HG03439 (cell line): ENCODE results near the gene HIVEP3.

Experiments used
- ATAC-seq: cut with Tn5 transposase; IDR thresholded peaks from one replicate; pipeline ENCODE4 v1.9.1; 2021; ENCODE audit warnings: mild to moderate bottlenecking, moderate library complexity; ENCODE audit not compliant: unreplicated experiment

The HIVEP3 gene

DNA sequence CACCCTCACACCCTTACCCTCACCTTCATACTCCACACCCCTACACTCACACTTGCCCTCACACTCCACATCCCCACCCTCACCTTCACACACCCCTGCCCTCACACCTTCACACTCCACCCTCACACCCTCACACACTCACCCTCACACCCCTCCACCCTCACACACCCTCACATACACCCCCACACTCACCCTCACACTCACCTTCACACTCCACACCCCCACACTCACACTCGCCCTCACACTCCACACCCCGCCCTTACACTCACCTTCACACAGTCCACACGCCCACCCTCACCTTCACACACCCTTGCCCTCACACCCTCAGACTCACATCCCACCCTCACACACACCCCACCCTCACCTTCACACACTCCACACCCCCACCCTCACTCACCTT is 390.6 kb downstream of the HIVEP3 start:
- no peak for ATAC-seq

DNA sequence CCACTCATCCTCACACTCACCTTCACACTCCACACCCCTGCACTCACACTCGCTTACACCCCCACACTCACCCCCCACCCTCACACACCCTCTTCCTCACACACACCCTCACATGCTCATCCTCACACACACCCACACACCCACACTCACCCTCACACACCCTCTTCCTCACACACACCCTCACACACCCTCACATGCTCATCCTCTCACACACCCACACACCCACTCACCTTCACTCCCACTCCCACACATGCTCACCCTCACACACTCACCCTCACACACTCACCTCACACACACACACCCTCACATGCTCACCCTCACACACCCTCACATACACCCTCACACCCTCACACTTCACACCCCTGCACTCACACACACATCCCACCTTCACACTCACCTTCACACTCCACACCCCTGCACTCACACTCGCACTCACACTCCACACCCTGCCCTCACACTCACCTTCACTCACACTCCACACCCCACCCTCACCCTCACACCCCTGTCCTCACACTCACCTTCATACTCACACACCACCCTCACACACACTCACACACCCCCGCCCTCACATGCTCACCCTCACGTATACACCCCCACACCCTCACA is 391.7 kb downstream of the HIVEP3 start:
- no peak for ATAC-seq

DNA sequence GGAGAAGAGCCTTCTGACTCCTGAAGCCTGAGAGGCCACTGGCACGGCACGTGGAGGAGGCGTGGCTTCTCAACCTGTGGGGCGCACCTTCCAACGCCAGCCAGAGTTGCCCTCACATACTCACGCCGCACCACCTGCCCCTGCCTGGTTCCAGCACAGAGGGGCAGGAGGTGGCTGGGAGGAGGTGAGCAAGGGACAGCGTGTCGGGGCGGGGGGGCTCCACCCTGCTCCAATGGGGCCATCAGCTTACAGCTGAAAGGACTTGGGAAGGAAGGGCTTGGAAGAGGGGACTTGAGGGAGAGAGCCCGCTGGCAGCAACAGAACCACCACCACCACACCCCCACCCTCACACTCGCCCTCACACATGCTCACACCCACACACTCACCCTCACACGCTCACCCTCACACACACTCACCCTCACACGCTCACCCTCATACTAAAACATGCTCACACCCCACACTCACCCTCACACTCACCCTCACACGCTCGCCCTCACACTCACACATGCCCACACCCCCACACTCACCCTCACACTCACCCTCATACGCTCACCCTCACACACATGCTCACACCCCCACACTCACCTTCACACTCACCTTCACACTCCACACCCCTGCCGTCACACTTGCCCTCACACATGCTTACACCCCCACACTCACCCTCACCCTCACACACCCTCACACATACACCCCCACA is 392.7 kb downstream of the HIVEP3 start:
- no peak for ATAC-seq

DNA sequence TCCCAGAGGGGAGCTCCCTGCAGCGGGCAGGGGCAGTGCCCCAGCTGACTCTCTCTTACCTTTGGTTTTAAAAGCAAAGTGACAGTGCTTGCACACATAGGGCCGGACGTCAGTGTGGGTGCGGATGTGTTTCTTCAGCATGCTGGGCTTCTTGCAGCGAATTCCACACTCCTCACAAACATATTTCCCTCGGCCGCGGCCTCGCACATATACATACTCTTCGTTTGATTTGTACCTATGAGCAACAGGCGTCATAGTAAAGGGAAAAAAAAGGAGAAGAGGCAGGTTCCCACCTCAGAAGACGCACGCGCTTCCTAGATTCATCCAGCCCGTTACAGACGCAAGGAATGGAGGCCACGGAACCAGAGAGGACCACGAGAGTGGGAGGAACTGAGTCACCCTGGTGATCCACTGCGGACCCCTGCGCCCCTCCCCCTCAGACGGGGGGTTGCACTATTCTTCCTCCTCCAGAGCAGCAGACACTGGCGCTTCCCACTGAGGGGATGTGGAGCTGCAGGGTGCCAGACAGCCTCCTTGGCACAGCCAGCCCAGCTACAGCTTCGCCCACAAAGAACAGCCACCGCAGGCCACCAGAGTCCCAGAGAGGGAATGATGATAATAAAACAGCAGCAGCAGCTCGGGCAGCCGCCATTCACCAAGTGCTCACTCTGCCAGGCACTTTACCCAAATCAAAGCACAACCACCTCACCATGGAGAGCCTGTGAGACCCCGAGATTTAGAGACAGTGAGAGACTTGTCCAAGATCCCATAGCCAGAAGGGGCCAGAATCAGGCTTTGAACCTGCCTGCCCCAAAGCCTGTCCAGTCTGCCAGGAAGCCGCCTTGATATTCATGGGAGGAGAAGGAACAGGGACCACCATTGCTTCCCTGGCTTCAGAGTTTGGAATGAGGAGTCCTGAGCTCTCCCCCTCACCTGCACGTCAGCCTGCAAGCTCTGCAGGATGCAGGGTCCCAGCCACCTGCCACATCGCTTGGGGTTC is 393.7 kb downstream of the HIVEP3 start:
- ATAC-seq: no peak

DNA sequence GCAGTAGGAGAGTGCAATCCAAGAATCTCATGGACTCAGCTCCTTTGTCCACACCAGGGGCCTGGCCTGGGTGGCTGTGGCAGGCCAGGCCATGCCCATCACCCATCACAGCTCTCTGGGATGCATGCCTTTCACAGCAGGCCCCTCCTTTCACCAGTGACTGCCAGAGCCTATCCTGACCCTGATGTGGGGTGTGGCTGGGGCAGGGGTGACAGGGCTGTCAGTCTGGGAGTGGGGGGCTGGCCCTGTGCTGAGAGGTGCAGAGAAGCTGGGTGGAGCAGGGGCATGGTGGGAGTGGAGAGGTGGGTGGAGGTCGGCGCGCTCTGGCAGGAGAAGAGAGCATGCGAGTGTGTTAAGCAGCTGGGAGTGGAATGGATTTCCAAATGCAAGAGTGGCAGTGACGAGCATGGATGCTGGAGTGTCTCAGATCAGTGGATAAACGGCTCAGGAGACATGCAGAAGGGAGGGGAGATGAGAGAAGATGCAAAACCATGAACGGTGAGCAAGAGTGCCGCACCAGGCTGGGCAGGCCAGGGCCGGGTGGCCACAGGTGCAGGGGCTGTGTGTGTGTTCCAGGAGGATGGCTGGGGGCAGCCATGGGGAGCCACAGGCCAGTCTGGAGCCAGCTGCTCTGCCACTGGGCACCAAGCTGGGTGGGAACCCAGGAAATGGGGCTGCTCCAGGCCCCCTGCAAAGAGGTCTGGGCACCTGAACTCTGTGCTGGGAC is 394.6 kb downstream of the HIVEP3 start:
- ATAC-seq: no peak

DNA sequence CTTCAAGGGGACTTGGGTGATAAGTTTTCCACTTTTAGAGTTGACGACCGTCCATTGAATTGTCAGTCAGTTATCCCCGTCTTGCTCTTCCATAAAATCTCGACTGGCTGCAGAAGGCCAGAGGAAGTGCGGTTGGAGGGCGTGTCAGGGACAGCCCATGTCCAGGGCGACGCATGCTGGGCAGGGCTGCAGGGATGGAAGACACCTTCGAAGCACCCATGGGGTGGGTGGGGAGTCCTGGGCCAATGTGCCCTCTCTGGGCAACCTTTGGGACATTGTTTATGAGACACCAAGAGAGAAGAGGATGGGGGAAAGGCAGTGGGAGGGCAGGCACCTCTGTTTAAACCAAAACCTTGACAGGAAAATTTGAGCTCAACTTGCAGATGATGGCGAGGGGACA is 395.7 kb downstream of the HIVEP3 start:
- ATAC-seq: no peak

DNA sequence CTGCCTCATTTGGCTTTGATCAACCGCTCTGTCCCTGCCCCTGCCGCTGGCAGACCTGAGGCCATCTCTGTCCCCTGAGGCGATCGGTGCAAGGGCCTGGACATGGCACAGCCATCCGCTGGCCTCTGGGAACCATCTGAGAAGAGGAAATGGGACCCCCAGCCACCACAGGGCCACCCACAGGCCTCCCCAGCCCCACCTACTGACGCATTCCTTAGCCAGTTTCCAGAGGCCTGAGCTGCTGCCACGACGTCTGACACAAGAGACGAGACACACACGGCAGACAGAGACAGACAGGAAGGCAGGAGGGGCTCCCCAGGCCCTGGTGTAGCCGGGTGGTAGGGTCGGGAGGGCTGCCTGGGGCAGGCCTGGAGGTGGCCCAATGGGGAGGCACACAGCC is 397.0 kb downstream of the HIVEP3 start:
- no peak for ATAC-seq

DNA sequence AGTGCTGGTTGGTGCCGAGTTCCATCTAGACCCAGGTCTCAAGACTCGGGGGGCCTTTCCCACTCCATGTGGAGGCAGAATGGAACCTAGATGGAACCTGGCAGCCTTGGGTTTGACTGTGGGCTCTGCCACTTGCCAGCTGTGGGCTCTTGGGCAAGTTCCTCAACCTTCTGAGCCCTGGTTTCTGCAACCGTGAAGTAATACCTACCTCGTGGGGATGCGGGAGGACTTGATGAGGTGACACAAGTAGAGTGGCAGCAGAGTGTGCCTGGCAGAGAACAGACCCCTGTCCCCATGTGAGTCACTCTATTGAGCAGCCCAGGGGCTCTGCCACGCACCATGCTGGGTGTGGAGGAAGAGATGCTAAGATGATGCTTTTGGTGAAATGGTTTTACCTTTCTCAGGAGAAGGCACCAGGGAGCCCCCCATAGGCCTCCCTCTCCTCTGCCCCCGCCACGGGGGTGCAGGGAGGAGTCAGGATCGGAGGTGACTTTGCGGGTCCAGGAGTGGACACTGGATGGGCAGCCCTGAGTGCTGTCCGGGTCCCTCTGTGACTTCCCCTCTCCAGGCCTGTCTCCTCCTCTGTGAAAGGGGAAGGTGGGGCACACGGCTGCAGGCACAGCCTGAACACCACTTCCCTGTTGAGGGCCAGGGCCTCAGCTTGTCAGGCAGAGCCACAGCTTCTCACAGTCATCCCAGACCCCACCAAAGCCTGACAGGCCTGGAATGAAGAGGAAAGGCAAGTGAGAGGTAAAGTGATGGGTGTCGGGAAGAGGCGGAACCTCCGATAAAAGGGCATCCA is 397.6 kb downstream of the HIVEP3 start:
- no peak for ATAC-seq

DNA sequence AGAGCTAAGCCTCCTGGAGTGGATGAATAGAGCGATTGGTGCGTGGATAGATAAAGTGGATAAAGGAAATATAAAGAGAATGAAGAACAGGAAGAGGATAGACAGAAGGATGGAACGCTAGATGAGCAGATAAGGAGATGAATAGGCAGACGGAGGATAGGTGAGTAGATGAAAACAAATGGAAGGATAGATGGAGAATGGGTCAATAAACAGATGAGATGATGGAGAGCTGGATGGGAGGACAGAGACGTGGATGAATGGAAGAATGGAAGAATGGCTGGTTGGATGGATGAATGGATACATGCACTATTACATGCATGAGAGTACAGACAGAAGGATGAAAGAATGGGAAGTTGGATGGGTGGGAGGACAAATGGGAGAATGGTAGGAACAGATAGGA is 399.1 kb downstream of the HIVEP3 start:
- ATAC-seq: no peak

DNA sequence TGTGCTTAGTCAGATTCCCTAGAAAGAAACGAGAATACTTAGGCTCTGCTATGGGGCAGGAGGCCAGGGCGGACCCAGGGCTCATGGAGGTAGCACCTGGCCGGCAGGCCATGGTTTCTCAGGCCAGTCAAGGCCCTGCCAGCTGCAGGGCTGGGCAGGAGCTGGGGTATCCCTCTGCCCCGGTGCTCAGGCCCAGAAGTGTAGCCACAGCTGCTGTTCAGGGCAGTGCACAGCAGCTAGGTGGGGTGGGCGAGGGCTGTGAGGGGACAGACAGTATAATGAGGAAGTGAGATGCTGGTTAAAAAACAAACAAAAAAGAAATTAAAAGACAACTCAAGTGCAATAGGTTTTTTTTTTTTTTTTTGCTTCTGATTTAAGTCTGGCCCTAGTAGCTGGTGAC is 400.3 kb downstream of the HIVEP3 start:
- ATAC-seq: no peak

DNA sequence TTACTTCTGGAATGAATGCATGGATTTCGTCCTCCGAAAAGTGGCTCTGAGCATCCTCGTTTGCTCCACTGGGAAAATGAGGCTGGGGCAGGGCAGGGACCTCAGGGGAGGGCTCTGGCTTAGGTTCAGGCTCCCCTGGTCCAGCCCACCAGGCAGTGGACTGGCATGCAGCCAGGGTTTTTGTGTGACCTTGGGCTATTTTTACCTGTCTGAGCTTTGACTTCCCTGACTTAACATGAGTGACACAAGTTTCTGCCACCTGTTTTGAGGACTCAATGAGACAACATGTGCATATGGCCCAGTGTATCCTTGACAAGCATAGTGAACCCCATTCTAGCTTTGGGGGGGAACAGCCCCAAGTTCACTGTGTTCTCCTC is 401.7 kb downstream of the HIVEP3 start:
- no peak for ATAC-seq

DNA sequence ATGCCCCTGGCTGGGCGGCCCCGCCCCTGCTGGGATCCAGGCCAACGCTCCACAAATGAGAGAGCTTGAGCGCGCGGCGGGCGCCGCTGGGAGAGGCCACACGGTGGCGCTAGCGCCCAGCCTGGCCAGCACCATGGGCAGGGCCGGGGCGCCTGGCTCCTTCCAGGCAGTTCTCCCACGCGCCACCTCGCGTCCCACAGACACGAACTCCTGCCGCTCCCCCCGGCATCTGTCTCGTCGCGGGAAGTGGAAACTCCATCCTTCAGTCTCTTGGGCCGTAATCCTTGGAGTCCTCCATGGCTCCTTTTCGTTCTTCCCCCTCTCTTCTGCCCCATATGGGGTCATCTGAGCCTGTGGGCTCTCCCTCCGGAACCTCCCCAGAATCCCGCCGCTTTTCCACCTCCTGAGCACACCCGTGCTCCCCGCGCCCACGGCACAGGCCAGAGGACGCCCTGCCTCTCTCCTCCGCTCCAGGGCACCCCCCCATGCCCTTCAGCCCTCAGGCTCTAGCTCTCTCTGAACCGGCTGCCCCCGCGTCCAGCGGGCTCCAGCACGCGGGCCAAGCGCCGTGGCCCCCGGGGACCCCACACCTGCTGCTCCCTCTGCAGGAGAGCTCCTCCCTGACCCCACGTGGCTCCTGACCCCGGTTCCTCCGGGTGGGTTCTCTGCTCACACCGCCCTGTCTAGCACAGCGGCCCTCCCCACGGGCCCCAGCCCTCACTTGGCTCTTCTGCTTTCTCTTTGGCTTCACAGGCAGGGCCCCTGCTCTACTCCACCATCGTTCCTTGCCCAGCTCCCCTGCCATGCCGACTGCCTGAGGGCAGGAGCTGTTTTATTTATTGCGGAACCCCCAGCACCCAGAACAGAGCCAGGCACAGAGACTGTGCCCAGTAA is 402.3 kb downstream of the HIVEP3 start:
- ATAC-seq: no peak

DNA sequence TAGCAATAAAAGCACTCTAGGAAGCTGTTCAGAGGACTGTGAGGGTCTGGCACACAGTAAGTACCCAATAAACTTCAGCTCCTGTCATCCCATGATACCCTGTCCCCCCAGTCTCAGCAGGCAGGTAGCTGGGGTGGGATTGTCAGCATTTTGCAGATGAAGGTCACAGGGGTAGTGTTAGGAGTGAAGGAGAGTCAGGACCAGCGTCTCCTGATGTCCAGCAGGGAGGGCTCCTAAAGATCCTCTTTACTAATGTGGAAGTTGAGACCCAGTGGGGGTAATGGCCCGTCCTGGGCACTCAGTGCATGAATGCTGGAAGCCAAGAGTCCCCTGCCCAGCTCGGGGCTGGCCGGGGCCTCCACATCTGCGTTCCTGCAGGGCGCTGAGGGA is 402.9 kb downstream of the HIVEP3 start:
- no peak for ATAC-seq

DNA sequence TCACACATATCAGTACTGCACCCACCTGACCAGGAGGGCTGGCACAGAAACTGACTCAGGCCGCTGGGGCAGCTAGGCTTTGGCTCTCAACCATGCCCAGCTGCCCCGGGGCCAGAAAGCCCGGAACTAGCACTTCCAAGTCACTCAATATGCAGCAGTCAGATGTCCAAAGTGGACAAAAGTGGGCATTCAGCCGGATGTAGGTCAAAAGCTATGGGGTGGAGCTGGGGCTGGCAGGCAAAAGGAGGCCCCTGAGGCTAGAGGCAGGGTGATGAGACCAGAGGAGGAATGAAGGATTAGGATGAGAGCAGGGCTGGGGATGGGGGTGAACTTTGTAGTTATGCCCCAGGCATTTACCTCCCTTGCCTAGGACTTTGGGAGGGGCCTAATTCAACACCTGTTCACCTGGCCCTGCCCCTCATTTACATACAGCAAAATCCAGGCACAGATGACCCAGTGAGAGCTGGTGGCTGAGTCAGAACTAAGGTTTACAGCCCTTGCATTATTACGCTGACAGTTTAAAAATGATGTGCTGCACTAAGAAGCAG is 403.5 kb downstream of the HIVEP3 start:
- no peak for ATAC-seq

DNA sequence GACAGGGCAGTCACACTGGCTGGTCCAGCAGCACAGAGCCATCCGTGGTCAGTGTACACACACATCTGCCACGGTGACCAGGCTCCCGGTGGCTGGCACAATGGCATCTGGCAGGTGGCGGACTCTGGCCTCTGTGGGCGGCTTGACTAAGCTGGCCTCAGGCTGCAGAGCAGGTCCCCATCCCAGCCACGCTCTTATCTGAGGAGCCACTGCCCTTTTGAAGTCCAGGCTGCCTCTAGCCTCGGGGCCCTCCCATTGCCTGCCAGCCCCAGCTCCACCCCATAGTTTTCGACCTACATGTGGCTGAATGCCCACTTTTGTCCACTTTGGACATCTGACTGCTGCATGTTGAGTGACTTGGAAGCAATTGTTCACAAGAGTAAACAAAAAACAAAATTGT is 404.3 kb downstream of the HIVEP3 start:
- no peak for ATAC-seq

DNA sequence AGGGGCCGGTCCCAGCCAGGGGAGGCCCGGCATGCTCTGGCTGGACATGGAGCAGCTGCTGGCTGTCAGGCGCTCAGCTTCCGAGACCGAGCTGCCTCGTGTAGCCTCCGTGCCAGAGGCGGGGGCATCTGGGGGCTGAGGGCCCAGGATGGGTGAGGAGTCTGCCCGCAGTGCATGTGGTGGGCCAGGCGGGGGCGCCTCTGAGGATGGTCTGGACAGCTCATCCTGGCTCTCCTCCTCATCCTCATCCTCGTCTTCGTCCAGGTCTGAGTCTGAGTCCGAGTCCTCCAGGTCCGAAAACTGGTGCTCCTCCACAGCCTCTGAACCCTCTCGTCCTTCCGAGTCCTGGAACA is 405.4 kb downstream of the HIVEP3 start:
- ATAC-seq: no peak

DNA sequence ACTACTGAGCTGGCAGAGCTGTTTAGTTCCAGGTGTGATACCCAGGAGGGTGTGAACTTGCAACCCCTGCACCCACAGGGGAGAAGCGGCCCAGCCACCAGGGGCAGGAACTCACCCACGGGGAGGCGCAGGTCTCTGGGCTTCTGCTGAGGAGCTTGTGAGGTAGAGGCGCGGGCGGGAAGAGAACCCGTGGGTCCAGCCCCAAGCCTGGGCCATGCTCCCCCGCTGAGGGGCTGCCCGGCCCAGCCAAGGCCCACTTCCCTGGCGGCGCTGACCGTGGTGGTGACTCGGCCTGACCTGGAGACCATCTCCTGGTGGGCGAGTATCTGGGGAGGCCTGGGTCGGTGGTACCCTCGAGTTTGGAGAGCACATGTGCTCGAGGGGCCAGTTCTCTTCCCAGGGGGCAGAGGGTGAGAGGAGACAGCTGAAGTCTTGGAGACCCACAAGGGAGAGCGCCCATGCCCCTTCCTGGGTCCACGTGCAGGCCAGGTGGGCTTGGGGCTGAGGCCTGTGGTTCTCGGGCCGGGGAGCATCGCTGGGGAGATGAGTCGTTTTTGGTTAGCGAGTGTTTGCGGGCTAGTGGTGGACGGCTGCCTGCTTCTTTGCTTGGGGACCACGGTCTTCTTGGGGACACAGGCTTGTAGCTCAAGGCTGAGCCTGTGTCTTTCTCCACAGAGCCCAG is 405.9 kb downstream of the HIVEP3 start:
- ATAC-seq: no peak

DNA sequence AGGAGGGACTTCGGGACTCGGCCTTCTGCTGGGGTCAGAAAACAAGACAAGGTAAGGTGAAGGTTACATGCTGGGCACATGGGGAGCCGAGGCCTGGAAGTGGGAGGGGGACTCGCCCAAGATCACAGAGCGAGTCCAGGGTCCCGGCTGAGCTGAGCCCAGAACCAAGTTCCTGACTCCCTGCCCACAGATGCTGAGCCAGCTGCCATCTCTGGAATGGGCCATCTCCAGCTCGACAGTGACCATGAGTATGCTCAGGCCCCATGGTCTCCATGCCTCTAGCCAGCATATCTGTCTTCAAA is 407.5 kb downstream of the HIVEP3 start:
- ATAC-seq: no peak
